Liver (tissue), 3 donors: Measurements from ENCODE around the gene SYPL1.

Experiments used
- MAX ChIP-seq: IDR thresholded peaks from 2 replicates; pipeline ENCODE4 v1.6.1; 2016; ENCODE audit warnings: antibody characterized with exemption
- RAD21 ChIP-seq, 2 donors: IDR thresholded peaks; 2 replicates each; pipeline ENCODE4 v1.6.1; 2016; ENCODE audit warnings: antibody characterized with exemption in 2 of 2, mild to moderate bottlenecking in 2 of 2
- TF ChIP-seq, protein P1 (sequence below): fragments of 150-350 bp; IDR thresholded peaks from 2 replicates; pipeline ENCODE4 v1.5.1; 2017; ENCODE audit warnings: improper control_type of control experiment, low read depth, low read length; ENCODE audit not compliant: missing input control
- donor health status: healthy.
- donor health status: healthy.

- TF ChIP-seq, protein P1, sequence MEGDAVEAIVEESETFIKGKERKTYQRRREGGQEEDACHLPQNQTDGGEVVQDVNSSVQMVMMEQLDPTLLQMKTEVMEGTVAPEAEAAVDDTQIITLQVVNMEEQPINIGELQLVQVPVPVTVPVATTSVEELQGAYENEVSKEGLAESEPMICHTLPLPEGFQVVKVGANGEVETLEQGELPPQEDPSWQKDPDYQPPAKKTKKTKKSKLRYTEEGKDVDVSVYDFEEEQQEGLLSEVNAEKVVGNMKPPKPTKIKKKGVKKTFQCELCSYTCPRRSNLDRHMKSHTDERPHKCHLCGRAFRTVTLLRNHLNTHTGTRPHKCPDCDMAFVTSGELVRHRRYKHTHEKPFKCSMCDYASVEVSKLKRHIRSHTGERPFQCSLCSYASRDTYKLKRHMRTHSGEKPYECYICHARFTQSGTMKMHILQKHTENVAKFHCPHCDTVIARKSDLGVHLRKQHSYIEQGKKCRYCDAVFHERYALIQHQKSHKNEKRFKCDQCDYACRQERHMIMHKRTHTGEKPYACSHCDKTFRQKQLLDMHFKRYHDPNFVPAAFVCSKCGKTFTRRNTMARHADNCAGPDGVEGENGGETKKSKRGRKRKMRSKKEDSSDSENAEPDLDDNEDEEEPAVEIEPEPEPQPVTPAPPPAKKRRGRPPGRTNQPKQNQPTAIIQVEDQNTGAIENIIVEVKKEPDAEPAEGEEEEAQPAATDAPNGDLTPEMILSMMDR, result no peak
- TF ChIP-seq MAX (no peak), RAD21 (IDR thresholded peaks at IDR 0.05) (no peak)
Measured at GRCh38 chr7:106068986-106069385, 43.1 kb downstream of the SYPL1 start.
